ENCODE data around the gene MMP20. TPM values are rescaled to one million over a fixed set of nuclear protein-coding genes. Genes with fewer than 3 reads are reported as not detected.

Gene MMP20
- total RNA-seq, 1 donor from 2014 or later: not detected

Other genes starting within 250 kb of the MMP20 start
- 243 and 250 TPM in 2 replicates for gene TMEM123, start 172.6 kb downstream of the MMP20 start, total RNA-seq
- gene MMP7, start 94.6 kb downstream of the MMP20 start, total RNA-seq: not detected in 2 replicates
- not detected in 2 replicates for gene MMP27, start 80.4 kb upstream of the MMP20 start, total RNA-seq
- not detected in 2 replicates for gene MMP8, start 99.6 kb upstream of the MMP20 start, total RNA-seq
- 0.14 TPM in 1 of 2 replicates, not detected in the other for gene MMP10, start 155.3 kb upstream of the MMP20 start, total RNA-seq
- gene MMP1, start 172.8 kb upstream of the MMP20 start, total RNA-seq: not detected in 2 replicates
- not detected in 2 replicates for gene MMP3, start 218.3 kb upstream of the MMP20 start, total RNA-seq
- gene MMP12, start 249.7 kb upstream of the MMP20 start, total RNA-seq: not detected in 2 replicates

Measured in activated CD4-positive, alpha-beta T cell treated with anti-CD3 and anti-CD28 coated beads, Interleukin-2, amount 10 ng/mL, durations not matched to agents 24 days and 14 days (primary cell).